Esophagus squamous epithelium (tissue), 5 donors: ENCODE results near the gene CLMP. TPM values are rescaled to one million over a fixed set of nuclear protein-coding genes. Genes with fewer than 3 reads are reported as not detected.

ENCODE experiments used
- DNase-seq: peaks from one replicate; lab custom pipeline; 2025; lab: John Stamatoyannopoulos, UW
- H3K27ac ChIP-seq, 4 donors: fragments of 200-600 bp; sonication (generic); one replicate each; pipeline ENCODE4 v1.5.1; 2016 to 2019; ENCODE audit warnings: mild to moderate bottlenecking in 1 of 4
- H3K27me3 ChIP-seq, 4 donors: fragments of 200-600 bp; sonication (generic); 1 replicate in 3 of 4; 2 replicates in 1 of 4; pipeline versions ENCODE4 v1.5.1 to v1.6.0; 2017 to 2021; ENCODE audit warnings: antibody characterized with exemption in 1 of 4
- H3K36me3 ChIP-seq, 3 donors: fragments of 200-600 bp; sonication (generic); one replicate each; pipeline ENCODE4 v1.5.1; 2016 to 2019
- H3K4me1 ChIP-seq, 3 donors: fragments of 200-600 bp; sonication (generic); one replicate each; pipeline ENCODE4 v1.5.1; 2017 to 2019
- H3K4me3 ChIP-seq, 4 donors: fragments of 200-600 bp; sonication (generic); 1 replicate in 3 of 4; 2 replicates in 1 of 4; pipeline ENCODE4 v1.5.1; 2016 to 2019; ENCODE audit warnings: mild to moderate bottlenecking in 2 of 4, moderate library complexity in 1 of 4
- H3K9me3 ChIP-seq, 3 donors: fragments of 200-600 bp; sonication (generic); one replicate each; pipeline ENCODE4 v1.5.1; 2016 to 2019
- POLR2A ChIP-seq, 4 donors: fragments of 450-650 bp; IDR thresholded peaks; one replicate each; pipeline ENCODE4 v1.6.1; 2017; ENCODE audit warnings: antibody characterized with exemption in 4 of 4, mild to moderate bottlenecking in 4 of 4, moderate library complexity in 3 of 4
- WGBS, 2 donors: methylation state at CpG; one replicate each; pipeline ENCODE4 v1.1.5; 2018; 5-methylcytosine and 5-hydroxymethylcytosine counted together
- intact Hi-C: fragments of 100-400 bp; cut with DNase I; formaldehyde crosslinking; loops from one replicate; pipeline ENCODE4 v1.15.0; 2022
- total RNA-seq, 4 donors: library from RNA; depleted of rRNA; stranded (reverse); fragments of >200 nt; gene quantifications; one replicate each; pipeline ENCODE4 v1.1.0, GENCODE V29; 2016
- TF ChIP-seq, protein P1 (sequence below), 6 experiments: fragments of 450-650 bp in 4 of 6; fragments of 200-600 bp in 2 of 6; sonication (generic) in 2 of 6; IDR thresholded peaks; one replicate each; pipeline ENCODE4 v1.5.1; 2016 to 2019; ENCODE audit warnings: antibody characterized with exemption in 6 of 6, mild to moderate bottlenecking in 4 of 6, moderate library complexity in 4 of 6
- donor health status: DM: yes; HTN: yes; CAD: no.

The CLMP gene
- total RNA-seq, 4 donors from 2014 or later, result 4.8 to 47.9 (median 15.2) TPM

DNA sequence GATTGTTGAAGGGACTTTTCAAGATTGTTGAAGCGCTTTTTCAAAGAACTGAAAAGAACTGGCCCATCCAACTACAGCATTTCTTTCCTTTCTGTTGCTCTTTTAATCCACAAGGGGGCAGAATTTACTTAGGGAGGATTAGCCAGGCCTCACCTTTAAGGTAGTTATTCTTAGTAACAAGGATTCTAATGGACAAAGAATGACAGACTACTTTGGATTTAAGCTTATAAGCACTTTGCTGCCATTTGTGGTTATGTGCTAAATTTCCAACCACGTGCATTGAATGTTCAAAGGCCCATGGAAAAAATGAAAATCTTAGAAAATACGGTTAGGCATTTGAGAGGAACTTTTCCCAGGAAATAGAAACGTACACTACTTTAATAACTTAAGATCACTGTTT lies 83.6 kb downstream of the CLMP start:
- TF ChIP-seq POLR2A (IDR thresholded peaks at IDR 0.05), result no peak
- TF ChIP-seq, protein P1, sequence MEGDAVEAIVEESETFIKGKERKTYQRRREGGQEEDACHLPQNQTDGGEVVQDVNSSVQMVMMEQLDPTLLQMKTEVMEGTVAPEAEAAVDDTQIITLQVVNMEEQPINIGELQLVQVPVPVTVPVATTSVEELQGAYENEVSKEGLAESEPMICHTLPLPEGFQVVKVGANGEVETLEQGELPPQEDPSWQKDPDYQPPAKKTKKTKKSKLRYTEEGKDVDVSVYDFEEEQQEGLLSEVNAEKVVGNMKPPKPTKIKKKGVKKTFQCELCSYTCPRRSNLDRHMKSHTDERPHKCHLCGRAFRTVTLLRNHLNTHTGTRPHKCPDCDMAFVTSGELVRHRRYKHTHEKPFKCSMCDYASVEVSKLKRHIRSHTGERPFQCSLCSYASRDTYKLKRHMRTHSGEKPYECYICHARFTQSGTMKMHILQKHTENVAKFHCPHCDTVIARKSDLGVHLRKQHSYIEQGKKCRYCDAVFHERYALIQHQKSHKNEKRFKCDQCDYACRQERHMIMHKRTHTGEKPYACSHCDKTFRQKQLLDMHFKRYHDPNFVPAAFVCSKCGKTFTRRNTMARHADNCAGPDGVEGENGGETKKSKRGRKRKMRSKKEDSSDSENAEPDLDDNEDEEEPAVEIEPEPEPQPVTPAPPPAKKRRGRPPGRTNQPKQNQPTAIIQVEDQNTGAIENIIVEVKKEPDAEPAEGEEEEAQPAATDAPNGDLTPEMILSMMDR (IDR thresholded peaks at IDR 0.05), result peak; percentile 71 to 89 (median 78)
- H3K4me1 ChIP-seq, result peaks cover 0 to 11% (median 0%) of the 10 kb centered on the region in 3 donors
- H3K27ac ChIP-seq, result peak overlapping the region in 2 of 4 donors; percentile 18 to 49
- DNase-seq, result no peak
- H3K4me3 ChIP-seq, result no peak overlapping the region
- WGBS, 2 donors, result 57 to 59% methylated on average over 4 of the region's 4 CpGs
- peaks cover 0 to 8% (median 8%) of the 10 kb centered on the region in 3 donors for H3K9me3 ChIP-seq
- peaks cover 0 to 4% (median 0%) of the 10 kb centered on the region in 4 donors for H3K27me3 ChIP-seq
- no peaks in the 10 kb centered on the region for H3K36me3 ChIP-seq
- intact Hi-C loops, result loop anchor here (5.0 kb wide), 1 partner anchor 136 kb away; no protein-coding TSS in a partner anchor

DNA sequence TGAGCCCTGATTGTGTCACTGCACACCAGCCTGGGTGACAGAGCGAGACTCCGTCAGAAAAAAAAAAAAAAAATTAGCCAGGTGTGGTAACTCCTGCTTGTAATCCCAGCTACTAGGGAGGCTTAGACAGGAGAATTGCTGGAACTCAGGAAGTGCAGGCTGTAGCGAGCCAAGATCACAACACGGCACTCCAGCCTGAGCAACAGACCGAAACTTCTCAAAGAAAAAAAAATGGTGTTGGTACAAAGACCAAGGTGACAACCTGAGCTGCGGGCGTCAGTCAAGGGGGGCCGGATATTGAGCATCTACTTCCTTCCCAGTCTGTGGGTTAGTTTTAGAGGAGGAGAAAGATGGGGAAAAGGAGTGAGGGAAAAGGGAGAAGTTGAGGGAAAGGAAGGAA lies 84.7 kb downstream of the CLMP start:
- intact Hi-C loops, result loop anchor here (5.0 kb wide), 1 partner anchor 137 kb away; no protein-coding TSS in a partner anchor
- peaks cover 0 to 4% (median 0%) of the 10 kb centered on the region in 4 donors for H3K27me3 ChIP-seq
- TF ChIP-seq, protein P1 (IDR thresholded peaks at IDR 0.05), result no peak
- TF ChIP-seq POLR2A (IDR thresholded peaks at IDR 0.05), result no peak

DNA sequence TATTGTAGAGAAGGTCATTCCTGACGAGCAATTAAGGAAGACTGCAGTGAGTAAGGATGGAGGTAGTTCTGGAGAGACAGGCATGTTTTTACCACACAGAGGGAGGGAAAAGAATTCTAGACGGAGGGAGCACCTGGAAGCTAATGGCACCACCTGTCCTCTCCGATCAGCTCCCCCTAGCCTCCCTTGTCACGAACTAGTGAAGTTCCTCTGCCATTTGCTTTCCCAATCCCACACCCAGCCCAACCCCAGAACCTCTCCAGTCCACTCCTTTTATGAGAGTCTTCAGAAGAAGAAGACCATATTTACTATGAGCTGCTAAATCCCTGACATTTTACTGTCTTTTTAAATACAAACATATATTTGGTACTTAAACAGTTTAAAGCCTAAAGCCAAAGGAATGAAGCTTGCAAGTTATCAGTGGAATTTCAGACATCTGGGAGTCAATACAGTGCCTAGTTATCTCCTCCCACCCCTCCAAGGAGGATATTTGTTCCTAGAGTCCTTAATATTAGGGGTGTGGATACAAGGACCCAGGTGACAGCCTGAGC lies 87.0 kb downstream of the CLMP start:
- DNase-seq, result no peak
- peaks cover 0 to 4% (median 0%) of the 10 kb centered on the region in 4 donors for H3K27me3 ChIP-seq
- H3K36me3 ChIP-seq, result no peaks in the 10 kb centered on the region
- intact Hi-C loops, result no loop called here
- H3K4me3 ChIP-seq, result no peak overlapping the region
- peaks cover 0 to 30% (median 9%) of the 10 kb centered on the region in 3 donors for H3K4me1 ChIP-seq
- WGBS, 2 donors, result 82 to 84% methylated on average over 4 of the region's 4 CpGs
- no peaks in the 10 kb centered on the region for H3K9me3 ChIP-seq
- TF ChIP-seq, protein P1 (IDR thresholded peaks at IDR 0.05), result no peak
- TF ChIP-seq POLR2A (IDR thresholded peaks at IDR 0.05), result no peak
- H3K27ac ChIP-seq, result no peak overlapping the region

More for the DNA sequence above, 84.7 kb downstream of the CLMP start:
- H3K36me3 ChIP-seq, result no peaks in the 10 kb centered on the region
- peaks cover 0 to 11% (median 0%) of the 10 kb centered on the region in 3 donors for H3K4me1 ChIP-seq
- DNase-seq, result no peak
- no peak overlapping the region for H3K27ac ChIP-seq
- no peaks in the 10 kb centered on the region for H3K9me3 ChIP-seq
- WGBS, 2 donors, result 63 to 67% methylated on average over 8 of the region's 8 CpGs
- no peak overlapping the region for H3K4me3 ChIP-seq

DNA sequence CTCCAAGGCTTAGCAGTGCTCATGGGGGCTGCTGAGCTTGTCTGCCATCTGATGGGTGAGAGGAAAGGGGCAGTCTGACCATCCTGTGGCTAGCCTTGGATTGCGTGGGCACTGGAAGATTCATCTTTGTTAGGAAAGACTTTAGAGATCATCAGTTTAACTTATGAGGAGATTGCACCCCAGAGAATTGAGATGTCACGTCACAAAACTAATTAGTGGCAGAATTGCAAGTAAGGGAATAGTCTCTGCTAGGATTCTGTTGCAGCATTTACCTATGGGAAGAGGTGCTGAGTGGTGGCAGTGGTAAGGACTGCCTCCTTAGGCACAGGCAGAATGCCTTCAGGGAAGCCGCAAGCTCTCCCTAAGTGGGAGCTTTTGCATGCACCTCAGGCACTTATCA lies 90.4 kb downstream of the CLMP start:
- Histone ChIP-seq H3K4me1 (peaks cover 0 to 38% (median 11%) of the 10 kb centered on the region in 3 donors), H3K27me3 (no peaks in the 10 kb centered on the region), H3K4me3 (no peak overlapping the region), H3K36me3 (no peaks in the 10 kb centered on the region), H3K9me3 (no peaks in the 10 kb centered on the region), H3K27ac (peak overlapping the region in 2 of 4 donors; percentile 53 to 54)
- TF ChIP-seq POLR2A (IDR thresholded peaks at IDR 0.05), result no peak
- TF ChIP-seq, protein P1 (IDR thresholded peaks at IDR 0.05), result no peak
- WGBS, 2 donors, result 88 to 90% methylated on average over 3 of the region's 3 CpGs
- no peak for DNase-seq
- intact Hi-C loops, result no loop called here

DNA sequence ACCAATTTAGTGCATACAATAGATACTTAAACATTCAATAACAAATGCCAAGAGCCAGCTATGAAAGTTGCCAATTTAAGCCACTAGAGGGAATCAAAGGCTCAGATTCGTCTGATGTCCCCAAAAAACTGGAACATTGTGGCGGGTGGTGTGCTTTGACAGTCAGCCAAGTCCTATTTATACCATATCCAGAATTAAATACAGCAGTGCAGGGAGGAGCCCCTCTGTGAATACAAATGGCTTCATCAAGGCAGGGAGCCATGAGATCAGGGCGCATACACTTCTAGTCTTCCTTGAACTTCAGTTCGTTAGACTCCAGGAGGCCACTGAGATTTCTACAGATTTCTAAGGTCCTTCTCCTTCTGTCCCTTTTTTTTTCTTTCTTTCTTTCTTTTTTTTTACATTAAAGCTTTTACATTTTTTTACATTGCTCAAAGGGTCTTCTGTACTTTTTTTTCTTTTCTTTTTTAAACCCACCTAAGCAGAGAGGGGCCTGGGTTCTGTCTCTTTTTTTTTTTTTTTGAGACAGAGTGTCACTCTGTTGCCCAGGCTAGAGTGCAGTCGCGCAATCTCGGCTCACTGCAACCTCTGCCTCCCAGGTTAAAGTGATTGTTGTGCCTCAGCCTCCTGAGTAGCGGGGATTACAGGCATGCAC lies 91.6 kb downstream of the CLMP start:
- no peak for DNase-seq
- WGBS, 2 donors, result 50 to 53% methylated on average over 8 of the region's 8 CpGs
- H3K27me3 ChIP-seq, result no peaks in the 10 kb centered on the region

More for the DNA sequence above, 91.6 kb downstream of the CLMP start:
- Histone ChIP-seq H3K9me3 (no peaks in the 10 kb centered on the region), H3K4me1 (peaks cover 0 to 38% (median 11%) of the 10 kb centered on the region in 3 donors), H3K4me3 (no peak overlapping the region), H3K36me3 (no peaks in the 10 kb centered on the region), H3K27ac (peak overlapping the region in 3 of 4 donors; percentile 49 to 54 (median 53))
- intact Hi-C loops, result no loop called here
- TF ChIP-seq, protein P1 (IDR thresholded peaks at IDR 0.05), result peak; percentile 31 to 72 (median 52)
- TF ChIP-seq POLR2A (IDR thresholded peaks at IDR 0.05), result no peak
